Gastrocnemius medialis (tissue), 4 donors: ENCODE data around the gene OR51G2.

Experiments
- CTCF ChIP-seq, 5 experiments: fragments of 450-650 bp in 3 of 5; fragments of 200-600 bp in 2 of 5; sonication (generic) in 2 of 5; IDR thresholded peaks in 4 of 5; conservative IDR thresholded peaks in 1 of 5; 1 replicate in 4 of 5; 2 replicates in 1 of 5; pipeline ENCODE4 v1.5.1; 2016 to 2019; ENCODE audit warnings: antibody characterized with exemption in 5 of 5, mild to moderate bottlenecking in 3 of 5, moderate library complexity in 3 of 5
- POLR2A ChIP-seq, 2 donors: fragments of 450-650 bp; IDR thresholded peaks; one replicate each; pipeline ENCODE4 v1.6.1; 2017; ENCODE audit warnings: antibody characterized with exemption in 2 of 2, mild to moderate bottlenecking in 2 of 2, moderate library complexity in 2 of 2

- no peak for TF ChIP-seq CTCF (IDR thresholded peaks at IDR 0.05 in 4 of 5, conservative IDR thresholded peaks at IDR 0.05 in 1 of 5)
- no peak for TF ChIP-seq POLR2A (IDR thresholded peaks at IDR 0.05)
Measured at GRCh38 chr11:4886186-4886585, 33.0 kb downstream of the OR51G2 start.
